Measurements from ENCODE around the gene KDM7A. TPM values are rescaled to one million over a fixed set of nuclear protein-coding genes. Genes with fewer than 3 reads are reported as not detected.

The KDM7A gene
- total and polyA plus RNA-seq, 2 experiments from 2014 or later: 0.75 to 7.0 TPM

- Histone ChIP-seq H3K4me3 (no peak overlapping the region), H3K9me2 (replicated peaks; ENCODE audit: insufficient read depth) (no peaks in the 10 kb centered on the region), H2AFZ (no peak overlapping the region), H3K79me2 (no peaks in the 10 kb centered on the region), H3K4me2 (no peak overlapping the region), H3K27ac (no peak overlapping the region), H3K4me1 (ENCODE audit: insufficient read depth) (no peaks in the 10 kb centered on the region), H3K9me3 (ENCODE audit: low read depth) (no peaks in the 10 kb centered on the region), H3K36me3 (replicated peaks; ENCODE audit: insufficient read depth, low read depth) (no peaks in the 10 kb centered on the region), H4K20me1 (ENCODE audit: insufficient read depth, poor library complexity, severe bottlenecking) (no peaks in the 10 kb centered on the region), H3K27me3 (no peaks in the 10 kb centered on the region)
- no peak for DNase-seq (ENCODE audit: low spot score)
- no peak for TF ChIP-seq EZH2 (IDR thresholded peaks at IDR 0.05; ENCODE audit: borderline replicate concordance)
- 83% methylated on average over 4 of the region's 4 CpGs for WGBS (ENCODE audit: low lambda C conversion rate, missing lambda C conversion rate)
These were observed 41.9 kb upstream of the KDM7A start for GRCh38 chr7:140218656-140219055.

- no peak for DNase-seq (ENCODE audit: low spot score)
- H3K4me1 ChIP-seq (ENCODE audit: insufficient read depth): no peaks in the 10 kb centered on the region
These were observed 41.1 kb upstream of the KDM7A start for GRCh38 chr7:140217750-140218501.

GRCh38 chr7:140215281-140215680 is 38.5 kb upstream of the KDM7A start:
- Histone ChIP-seq H3K36me3 (replicated peaks; ENCODE audit: insufficient read depth, low read depth) (no peaks in the 10 kb centered on the region), H4K20me1 (ENCODE audit: insufficient read depth, poor library complexity, severe bottlenecking) (no peaks in the 10 kb centered on the region), H3K9me2 (replicated peaks; ENCODE audit: insufficient read depth) (no peaks in the 10 kb centered on the region), H3K9me3 (ENCODE audit: low read depth) (no peaks in the 10 kb centered on the region), H3K27ac (no peak overlapping the region), H3K4me3 (no peak overlapping the region), H3K79me2 (no peaks in the 10 kb centered on the region), H2AFZ (no peak overlapping the region), H3K4me1 (ENCODE audit: insufficient read depth) (no peaks in the 10 kb centered on the region), H3K27me3 (no peaks in the 10 kb centered on the region), H3K4me2 (no peak overlapping the region)
- no peak for DNase-seq (ENCODE audit: low spot score)
- 92% methylated on average over 3 of the region's 3 CpGs for WGBS (ENCODE audit: low lambda C conversion rate, missing lambda C conversion rate)
- TF ChIP-seq EZH2 (IDR thresholded peaks at IDR 0.05; ENCODE audit: borderline replicate concordance): no peak

More at GRCh38 chr7:140217750-140218501, 41.1 kb upstream of the KDM7A start:
- no peaks in the 10 kb centered on the region for H3K9me3 ChIP-seq (ENCODE audit: low read depth)
- no peaks in the 10 kb centered on the region for H3K79me2 ChIP-seq
- no peaks in the 10 kb centered on the region for H3K36me3 ChIP-seq (replicated peaks; ENCODE audit: insufficient read depth, low read depth)
- H4K20me1 ChIP-seq (ENCODE audit: insufficient read depth, poor library complexity, severe bottlenecking): no peaks in the 10 kb centered on the region
- no peak overlapping the region for H2AFZ ChIP-seq
- H3K9me2 ChIP-seq (replicated peaks; ENCODE audit: insufficient read depth): no peaks in the 10 kb centered on the region
- WGBS (ENCODE audit: low lambda C conversion rate, missing lambda C conversion rate): 93% methylated on average over 4 of the region's 4 CpGs
- H3K4me3 ChIP-seq: no peak overlapping the region
- no peak overlapping the region for H3K27ac ChIP-seq
- H3K4me2 ChIP-seq: no peak overlapping the region
- H3K27me3 ChIP-seq: no peaks in the 10 kb centered on the region
- TF ChIP-seq CTCF (IDR thresholded peaks at IDR 0.05; ENCODE audit: poor library complexity) (no peak), EZH2 (IDR thresholded peaks at IDR 0.05; ENCODE audit: borderline replicate concordance) (no peak), EZH2phosphoT487 (IDR thresholded peaks at IDR 0.05; ENCODE audit: low read depth, severe bottlenecking, unreplicated experiment) (no peak)

DNA sequence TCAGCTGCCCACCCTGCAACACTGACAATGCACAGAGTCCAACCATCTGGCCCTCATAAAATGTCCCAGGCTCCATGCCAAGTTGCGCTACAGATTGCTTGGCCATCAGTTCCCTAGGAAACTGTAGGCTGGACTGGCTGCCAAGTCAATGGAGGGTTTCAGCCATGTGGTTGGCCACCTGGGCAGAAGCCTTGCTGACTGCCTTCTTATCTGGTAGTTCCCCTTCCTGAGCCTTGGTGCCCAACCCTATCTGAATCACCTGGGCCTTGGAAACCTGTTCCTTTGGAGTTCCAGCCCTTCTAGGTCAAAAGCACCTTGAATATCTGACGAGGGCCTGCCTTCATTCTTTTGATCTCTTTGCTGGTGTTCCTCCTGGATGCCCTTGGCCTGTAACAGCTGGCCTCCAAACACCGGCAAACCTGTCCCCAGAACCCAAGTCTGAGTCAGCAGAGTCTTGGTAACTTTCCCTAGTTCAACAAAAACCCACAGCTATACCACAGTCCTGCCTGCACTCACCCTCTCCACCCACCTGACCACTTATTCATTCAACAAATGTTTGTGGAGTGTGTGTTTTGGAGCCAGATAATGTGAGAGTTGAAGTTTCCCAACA is 37.4 kb upstream of the KDM7A start:
- H3K9me2 ChIP-seq (replicated peaks; ENCODE audit: insufficient read depth): no peaks in the 10 kb centered on the region
- H2AFZ ChIP-seq: no peak overlapping the region
- no peaks in the 10 kb centered on the region for H3K9me3 ChIP-seq (ENCODE audit: low read depth)
- WGBS (ENCODE audit: low lambda C conversion rate, missing lambda C conversion rate): 59% methylated on average over 3 of the region's 3 CpGs
- no peak for DNase-seq (ENCODE audit: low spot score)
- H3K4me3 ChIP-seq: no peak overlapping the region
- no peaks in the 10 kb centered on the region for H3K4me1 ChIP-seq (ENCODE audit: insufficient read depth)
- H3K4me2 ChIP-seq: no peak overlapping the region
- H3K79me2 ChIP-seq: no peaks in the 10 kb centered on the region
- no peak overlapping the region for H3K27ac ChIP-seq
- no peak for TF ChIP-seq EZH2phosphoT487 (IDR thresholded peaks at IDR 0.05; ENCODE audit: low read depth, severe bottlenecking, unreplicated experiment)
- TF ChIP-seq EZH2 (IDR thresholded peaks at IDR 0.05; ENCODE audit: borderline replicate concordance): no peak
- H3K36me3 ChIP-seq (replicated peaks; ENCODE audit: insufficient read depth, low read depth): no peaks in the 10 kb centered on the region
- H4K20me1 ChIP-seq (ENCODE audit: insufficient read depth, poor library complexity, severe bottlenecking): no peaks in the 10 kb centered on the region
- no peaks in the 10 kb centered on the region for H3K27me3 ChIP-seq

- Histone ChIP-seq H3K4me1 (ENCODE audit: insufficient read depth) (no peaks in the 10 kb centered on the region), H3K27ac (no peak overlapping the region), H4K20me1 (ENCODE audit: insufficient read depth, poor library complexity, severe bottlenecking) (no peaks in the 10 kb centered on the region), H3K9me2 (replicated peaks; ENCODE audit: insufficient read depth) (no peaks in the 10 kb centered on the region), H3K4me2 (no peak overlapping the region), H2AFZ (no peak overlapping the region), H3K79me2 (no peaks in the 10 kb centered on the region), H3K36me3 (replicated peaks; ENCODE audit: insufficient read depth, low read depth) (no peaks in the 10 kb centered on the region), H3K4me3 (no peak overlapping the region), H3K27me3 (no peaks in the 10 kb centered on the region), H3K9me3 (ENCODE audit: low read depth) (no peaks in the 10 kb centered on the region)
- no peak for DNase-seq (ENCODE audit: low spot score)
- no peak for TF ChIP-seq CTCF (IDR thresholded peaks at IDR 0.05; ENCODE audit: poor library complexity)
- no peak for TF ChIP-seq EZH2 (IDR thresholded peaks at IDR 0.05; ENCODE audit: borderline replicate concordance)
- TF ChIP-seq EZH2phosphoT487 (IDR thresholded peaks at IDR 0.05; ENCODE audit: low read depth, severe bottlenecking, unreplicated experiment): no peak
- WGBS (ENCODE audit: low lambda C conversion rate, missing lambda C conversion rate): 95% methylated on average over 3 of the region's 3 CpGs
These were observed 36.9 kb upstream of the KDM7A start for GRCh38 chr7:140213684-140214074.

Data from hepatocyte (in vitro differentiated cells).